ENCODE data around the gene ARID1B.

ARID1B gene

DNA sequence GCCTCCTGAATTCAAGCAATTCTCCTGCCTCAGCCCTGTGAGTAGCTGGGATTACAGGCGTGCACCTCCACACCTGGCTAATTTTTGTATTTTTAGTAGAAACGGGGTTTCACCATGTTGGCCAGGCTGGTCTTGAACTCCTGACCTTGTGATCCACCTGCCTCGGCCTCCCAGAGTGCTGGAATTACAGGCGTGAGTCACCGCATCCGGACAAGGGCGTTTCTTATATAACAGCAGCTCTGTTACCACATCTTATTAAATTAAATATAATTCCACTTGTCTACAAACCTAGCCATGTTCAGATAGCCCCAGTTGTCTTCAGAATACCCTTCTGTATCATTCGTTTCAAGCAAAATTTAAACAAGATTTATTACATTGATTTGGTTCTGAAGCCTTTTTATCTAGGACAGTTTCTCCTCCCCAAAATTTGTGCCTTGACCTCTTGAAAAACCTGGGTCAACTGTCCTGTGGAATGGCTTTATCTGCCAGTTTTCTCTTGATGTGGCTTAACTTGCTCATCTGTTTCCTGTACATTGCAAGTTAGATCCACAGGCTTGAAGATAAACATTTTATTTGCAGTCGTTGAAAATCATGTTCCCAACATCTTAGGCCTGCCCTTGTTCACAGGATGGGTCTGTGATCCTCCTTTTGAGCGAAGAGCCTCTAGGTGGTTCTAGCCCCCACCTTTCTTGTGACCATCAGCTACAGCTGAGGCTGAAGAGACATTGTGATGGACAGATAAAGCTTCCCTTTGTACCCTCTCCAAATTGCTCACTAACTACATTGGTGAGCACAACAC is 132.2 kb downstream of the ARID1B start:
- DNase-seq (ENCODE audit: low spot score), result no peak

DNA sequence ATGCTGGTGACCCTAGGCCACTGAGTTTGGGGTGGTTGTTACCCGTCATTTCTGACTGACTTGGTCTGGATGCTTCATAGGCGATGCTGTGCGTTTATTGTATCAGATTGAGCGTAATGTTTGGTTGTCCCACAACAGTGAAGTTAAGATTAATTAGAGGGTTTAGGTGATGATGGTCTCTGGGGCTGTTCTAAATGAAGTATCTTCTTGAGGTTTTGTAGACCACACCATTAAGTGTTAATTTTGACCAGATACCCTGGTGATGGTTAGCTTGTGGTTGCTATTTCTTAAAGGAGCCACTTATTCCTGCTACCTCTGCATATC is 132.8 kb downstream of the ARID1B start:
- no peak for DNase-seq (ENCODE audit: low spot score)

DNA sequence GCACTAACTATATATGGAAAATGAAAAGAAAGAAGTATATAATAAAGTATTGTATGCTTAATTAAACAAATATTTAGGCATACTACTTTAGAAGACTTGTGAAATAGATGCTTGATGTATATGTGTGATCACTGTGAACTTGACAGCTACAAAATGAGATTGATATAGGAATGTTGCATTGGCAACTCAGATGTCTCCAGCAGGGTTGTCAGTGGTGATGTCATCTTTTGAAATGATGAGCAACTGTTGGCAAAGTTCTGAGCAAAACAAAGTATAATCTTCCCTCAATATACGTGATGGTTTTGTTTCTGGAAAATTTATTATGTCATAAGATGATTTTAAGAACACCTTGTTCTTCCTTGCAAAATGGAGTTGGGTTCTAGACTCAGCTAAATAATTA is 133.8 kb downstream of the ARID1B start:
- DNase-seq (ENCODE audit: low spot score), result no peak

DNA sequence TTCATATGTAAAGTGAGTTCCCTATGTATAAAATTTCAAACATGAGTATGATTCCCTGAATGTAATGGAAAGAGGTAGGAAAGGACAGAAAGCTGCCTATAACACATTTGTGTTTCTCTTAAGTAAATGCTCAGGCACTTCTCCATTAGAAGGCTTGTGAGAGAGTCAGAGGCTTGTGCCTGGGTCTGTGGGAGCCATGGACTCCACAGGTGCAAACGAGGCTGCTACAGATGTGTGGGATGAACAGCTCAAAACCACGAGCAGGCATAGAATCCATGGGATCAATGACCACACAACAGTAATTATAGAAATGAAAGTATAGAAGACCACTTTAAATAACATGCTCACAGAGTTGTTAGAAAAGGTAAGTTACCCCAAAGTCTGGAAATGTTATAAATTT is 134.4 kb downstream of the ARID1B start:
- DNase-seq (ENCODE audit: low spot score), result no peak

DNA sequence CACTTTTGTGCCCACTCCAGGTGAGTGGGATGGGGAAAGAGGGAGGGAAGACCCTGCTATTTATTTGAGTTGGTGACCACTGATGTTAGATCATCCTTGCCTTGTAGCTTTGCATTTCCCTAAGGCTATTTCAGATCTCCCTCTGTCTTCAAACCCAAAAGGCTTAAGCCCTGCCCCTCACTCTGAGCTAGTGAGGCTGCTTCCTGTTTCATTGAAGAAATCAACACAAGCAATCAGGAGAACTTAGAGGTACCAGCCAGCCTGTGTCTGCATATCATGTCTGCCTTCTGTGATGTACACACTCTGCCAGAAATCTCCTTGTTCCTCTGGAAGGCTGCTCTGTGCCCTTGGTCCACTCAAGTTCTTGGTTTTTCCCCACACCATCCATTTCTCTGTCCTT is 135.3 kb downstream of the ARID1B start:
- no peak for DNase-seq (ENCODE audit: low spot score)

DNA sequence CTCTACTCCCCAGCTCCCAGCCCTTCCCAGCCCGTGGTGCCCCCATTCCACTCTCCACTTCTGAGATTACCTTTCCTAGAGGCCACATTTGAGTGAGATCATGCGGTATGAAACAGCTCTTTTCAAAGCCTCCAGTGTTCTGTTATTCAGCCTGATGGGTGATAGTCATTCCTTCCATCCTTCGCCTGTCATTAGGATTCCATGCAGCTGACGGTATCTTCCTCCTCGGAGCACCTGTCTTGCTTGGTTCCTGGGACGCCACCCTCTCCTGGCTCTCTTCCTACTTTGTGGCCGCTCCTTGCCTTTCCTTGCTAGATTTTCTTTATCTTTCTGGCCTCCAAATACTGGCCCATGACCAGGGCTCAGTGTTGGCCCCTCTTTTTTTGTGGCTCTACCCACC is 137.0 kb downstream of the ARID1B start:
- no peak for DNase-seq (ENCODE audit: low spot score)

DNA sequence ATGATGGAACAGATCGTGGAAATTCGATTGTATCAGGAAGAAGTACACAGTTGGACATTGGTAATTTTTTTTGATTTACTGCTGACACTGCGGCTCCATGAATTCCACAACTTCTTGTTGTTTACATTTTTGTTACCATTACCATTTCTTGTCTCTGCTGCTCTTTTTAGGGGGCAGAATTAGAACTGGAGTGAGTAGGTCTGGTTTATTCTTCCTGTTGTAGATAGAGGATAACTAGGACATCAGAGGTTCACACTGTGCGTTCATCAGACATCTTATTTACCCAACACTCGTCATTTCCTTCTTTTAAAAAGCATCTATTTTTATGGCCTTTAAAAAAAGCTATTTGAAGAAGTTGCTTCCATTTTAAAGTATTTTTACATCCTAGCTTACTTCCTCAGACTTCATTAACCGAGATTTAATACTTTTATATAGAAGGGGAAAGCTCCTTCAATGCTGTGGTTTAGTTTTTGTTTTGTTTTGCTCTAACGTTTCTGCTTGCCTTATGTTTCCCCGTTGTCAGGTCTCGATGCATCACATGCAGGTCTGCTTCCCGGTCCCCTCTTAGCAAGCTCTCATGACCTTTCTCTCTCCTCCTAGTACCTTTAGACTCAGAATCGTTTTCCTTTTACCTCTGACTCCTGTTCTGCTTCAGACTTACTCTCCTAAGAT is 139.1 kb downstream of the ARID1B start:
- DNase-seq (ENCODE audit: low spot score), result no peak

DNA sequence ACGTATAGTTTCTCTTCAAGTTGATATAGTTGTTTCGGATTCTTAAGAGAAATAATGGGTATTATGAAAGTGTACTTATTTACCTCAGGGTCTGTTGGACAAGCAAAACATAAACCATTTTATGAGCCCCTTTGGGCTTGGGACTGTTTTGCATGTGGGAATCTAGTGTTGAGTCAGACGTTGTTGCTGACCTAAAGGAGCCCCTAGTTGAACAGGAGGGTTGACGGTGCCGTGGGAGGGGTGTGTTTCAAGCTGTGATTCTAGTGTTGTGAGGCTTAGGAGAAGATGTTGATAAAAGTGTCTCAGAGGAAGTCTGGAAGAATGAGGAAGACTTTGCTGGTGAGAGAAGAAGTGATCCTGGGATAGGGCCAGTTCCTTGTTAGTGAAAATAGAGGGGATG is 140.0 kb downstream of the ARID1B start:
- DNase-seq (ENCODE audit: low spot score), result no peak

DNA sequence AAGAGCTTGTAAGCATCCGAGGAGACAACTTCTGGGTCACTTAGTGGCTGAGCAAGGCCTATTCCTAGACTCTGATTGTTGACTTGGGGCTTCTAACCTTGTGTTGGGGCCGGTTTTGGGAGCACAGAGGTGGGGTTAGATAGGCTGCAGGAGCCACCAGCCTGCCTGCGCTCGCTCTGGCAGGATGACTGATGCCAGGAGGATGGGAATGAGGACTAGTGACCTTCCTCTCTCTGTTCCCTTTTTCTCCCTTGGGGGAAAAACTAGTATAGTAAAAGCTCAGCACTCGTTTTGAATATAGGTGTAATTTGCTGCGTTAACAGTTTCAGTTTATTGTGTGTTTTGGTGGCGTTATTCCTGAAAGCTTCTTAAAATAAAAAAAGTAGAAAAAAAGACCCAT is 141.5 kb downstream of the ARID1B start:
- DNase-seq (ENCODE audit: low spot score), result no peak

DNA sequence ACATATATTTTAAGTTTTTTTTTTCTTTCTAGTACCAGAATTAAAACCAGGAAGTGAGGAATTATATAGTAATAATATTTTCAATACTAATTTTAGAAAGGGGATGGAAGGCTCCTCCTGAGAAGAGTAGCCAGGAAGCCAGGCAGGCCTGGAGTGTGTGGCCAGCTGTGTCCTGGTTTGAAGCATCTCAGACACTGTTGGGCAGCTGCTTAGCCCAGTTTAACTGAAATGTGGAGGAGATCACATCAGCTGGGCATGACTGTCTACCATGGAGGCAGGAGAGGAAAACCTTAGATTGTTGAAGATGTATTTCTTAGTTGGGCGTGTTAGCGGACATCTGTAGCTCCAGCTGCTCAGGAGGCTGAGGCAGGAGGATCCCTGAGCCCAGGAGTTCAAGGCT is 142.2 kb downstream of the ARID1B start:
- DNase-seq (ENCODE audit: low spot score), result no peak

DNA sequence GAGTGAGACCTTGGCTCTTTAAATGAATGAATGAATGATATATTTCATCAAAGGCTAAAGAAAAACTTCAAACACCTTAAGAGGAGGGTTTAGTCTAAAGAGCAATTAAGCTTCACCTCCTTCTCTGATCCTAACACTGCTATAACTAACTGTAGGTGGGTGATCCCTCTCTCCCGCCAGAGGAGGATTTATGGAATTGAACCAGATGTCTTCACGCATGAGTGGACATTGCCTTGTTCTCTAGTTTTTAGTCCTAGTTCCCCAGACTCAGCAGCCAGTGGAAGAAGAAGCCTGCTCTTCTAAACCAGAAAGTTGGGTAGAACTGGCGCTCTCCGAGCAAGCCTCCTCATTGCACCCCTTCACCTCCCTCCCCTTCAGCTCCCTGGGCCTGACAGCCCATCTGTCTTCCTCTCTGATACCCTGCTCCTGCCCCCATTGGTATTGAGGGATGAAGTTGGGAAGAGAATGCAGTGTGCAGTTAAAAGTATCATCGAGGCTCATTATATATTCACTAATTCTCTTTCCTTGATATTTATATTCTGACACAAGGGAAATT is 142.7 kb downstream of the ARID1B start:
- no peak for DNase-seq (ENCODE audit: low spot score)

DNA sequence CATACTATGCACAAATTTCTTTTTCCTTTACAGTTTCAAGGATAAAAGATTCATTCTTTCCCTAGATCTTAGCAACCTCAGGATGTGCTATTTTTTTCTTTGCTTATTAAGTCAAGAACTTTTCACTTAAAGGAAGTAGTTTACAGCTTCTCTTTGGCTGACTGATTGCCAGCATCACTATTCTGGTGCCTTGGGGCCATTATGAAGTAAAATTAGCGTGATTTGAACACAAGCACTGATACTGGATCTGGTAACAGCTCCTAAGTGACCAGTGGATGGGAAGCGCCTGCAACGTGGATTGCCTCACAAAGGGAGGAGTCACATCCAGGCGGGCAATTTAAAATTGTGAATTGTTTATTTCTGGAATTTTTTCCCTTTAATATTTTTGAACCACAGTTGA is 147.1 kb downstream of the ARID1B start:
- DNase-seq (ENCODE audit: low spot score), result no peak

DNA sequence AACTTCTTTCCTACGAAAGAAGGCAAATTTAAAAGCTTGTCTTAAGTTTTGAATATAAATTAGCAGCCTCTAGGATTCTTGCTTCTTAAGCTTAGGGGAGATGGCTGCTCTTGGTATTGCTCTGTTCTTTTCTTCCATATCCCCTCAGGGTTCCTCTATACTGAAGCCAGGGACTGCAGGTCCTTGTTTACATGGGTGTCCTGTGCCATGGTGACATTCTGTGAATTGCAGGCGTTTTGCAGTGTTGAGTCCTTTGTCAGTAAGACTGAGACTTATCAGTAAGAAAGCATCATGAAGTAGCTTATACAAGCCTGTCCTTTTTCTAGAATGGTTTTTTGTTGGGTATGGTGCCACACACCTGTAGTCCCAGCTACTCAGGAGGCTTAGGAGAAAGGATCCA is 147.8 kb downstream of the ARID1B start:
- no peak for DNase-seq (ENCODE audit: low spot score)

DNA sequence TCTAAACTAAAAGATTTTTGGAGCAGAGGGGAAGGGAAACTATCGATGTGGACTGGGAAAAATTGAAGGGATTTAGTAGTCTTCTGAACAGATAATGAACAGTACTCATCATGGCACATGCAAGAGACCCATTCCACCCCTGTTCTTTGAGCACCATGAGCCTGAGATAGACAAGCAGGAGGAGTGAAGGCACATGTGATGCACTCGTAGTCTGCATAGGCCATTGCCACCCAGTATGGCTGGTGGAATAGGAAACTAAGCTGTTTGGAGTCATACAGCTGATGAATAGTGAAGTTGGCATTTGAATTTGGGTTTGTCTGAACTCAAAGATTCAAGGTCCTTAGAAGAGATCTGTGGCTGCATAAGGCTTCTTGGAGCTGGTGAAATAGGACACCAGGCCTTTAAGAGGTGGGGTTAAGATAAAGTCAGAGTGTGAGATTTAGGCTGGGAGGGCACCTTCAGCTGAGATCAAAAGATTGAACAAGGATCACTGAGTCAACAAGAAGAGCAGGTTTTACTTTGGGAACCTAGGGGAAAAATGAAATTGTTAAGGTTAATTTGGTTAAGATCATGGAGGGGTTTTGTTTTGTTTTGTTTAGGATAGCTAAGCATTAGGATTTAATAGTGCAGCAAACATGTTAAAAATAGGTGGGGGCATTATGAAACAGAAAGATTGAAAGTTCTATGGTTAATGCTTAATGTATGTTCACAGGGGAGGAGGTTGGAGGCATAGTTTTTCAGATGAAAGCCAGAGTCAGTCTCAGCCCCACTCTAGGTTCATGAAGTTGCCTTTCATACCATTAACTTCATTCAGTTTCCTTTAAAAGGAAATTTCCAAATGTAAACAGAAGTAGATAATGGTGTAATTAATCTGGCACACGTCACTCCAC is 148.8 kb downstream of the ARID1B start:
- no peak for DNase-seq (ENCODE audit: low spot score)

DNA sequence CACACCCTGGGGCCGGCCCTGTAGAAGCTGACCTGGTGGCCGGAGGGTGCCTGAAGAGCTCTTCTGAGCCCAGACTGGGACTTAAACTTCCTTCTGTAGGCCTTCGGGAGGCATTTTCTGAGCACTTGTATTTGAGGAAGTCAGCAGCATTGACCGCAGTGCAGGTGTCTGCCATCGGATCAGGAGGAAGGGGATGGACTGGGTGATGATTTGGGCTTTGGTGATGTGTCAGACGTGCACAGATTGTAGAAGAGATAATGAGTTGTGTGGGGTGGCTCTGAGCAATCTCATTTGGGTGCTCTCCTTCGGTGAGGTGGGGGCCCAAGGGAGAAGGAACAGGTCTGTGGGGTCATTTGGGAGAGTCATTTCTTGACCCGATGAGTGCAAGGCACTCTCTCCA is 150.9 kb downstream of the ARID1B start:
- DNase-seq (ENCODE audit: low spot score), result no peak

DNA sequence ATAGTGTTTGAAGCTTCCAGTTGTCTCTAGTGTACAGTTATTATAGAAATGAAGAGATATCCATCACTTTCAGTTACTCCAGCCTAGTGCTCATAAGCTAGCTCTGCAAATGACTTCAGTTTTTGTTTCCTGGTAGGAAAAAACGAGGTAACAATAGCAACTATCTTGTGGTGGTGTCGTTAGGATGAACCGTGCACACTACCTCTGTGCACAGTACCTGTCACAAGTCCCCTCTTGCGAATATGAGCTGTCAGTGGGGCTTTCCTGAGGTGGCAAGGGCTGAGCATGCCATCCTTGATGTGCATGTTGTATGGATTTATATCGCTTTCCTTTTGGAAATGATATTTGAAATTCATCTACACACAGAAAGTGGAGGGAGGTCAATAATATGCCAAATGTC is 151.8 kb downstream of the ARID1B start:
- no peak for DNase-seq (ENCODE audit: low spot score)

DNA sequence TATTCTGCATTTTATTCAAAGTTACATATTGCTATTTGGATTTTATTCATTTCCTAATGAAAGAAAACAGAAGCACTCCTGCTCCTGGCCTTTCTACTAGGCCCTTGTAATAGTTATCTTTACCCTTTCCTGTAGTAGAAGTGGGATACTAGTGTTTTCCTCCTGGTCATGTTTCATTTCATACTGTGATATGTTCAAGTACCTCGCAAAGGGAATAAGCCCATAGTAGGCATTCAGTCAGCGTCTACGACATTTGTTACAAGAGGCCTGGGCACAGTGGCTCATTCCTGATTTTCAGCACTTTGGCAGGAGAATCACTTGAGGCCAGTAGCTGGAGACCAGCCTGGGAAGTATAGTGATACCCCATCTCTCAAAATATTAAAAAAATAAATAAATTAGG is 154.1 kb downstream of the ARID1B start:
- no peak for DNase-seq (ENCODE audit: low spot score)

DNA sequence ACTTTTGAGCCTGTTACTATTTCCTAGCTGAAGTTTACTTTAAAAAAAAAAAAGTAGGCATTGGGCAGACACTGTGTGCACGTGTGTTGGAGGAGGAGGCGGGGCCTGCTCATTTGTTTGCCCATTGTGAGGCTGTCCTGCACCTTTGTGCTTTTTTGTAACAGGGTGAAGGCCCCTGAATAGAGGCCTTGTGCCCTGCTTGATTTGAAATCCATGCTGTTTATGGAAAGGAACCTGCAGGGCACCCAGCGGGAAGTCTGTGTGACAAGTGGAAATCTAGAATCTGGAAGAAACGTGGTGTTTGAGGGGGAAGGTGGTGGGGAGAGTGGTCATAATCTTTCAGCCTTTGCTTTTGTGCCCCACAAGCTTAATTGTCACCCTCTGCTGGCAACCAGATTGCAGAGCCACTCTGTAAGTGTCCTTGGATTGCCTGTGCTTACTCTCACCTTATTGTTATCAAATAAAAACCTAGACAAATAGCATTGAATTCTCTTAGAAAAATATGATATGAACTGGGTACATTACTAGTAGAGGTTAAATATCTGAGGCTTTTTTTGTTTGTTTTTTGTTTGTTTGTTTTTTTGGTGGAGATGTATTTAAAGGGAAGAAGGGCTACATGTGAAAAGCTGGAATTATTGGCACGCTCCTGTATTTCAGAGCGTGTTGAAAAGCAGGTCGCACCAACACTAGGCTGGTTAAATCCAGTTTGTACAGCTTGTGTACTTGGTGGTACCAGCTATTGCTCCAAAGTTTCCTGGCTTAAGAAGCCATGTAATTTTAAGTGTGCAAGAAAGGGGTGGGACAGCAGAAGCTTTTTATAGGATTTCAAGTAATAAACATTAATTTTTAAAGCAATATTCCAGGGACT is 156.3 kb downstream of the ARID1B start:
- peak; percentile 67 for DNase-seq (ENCODE audit: low spot score)

DNA sequence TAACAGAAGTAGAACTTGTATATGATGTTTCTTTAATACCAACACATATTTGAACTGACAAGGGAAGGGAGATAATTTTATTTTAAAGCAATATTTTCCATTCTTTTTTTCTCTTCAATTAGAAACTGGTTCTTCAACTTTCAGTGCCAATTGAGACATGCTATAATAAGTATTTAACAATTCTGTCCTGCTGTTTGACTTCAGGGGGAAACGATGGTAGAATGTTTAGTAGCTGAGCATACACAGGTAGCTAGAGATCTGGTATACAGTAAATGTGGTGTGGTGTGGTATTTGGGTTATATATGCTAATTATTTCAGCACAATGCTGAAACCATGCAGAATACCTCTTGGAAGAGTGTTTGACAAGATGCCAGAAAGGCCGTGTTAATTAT is 156.9 kb downstream of the ARID1B start:
- no peak for DNase-seq (ENCODE audit: low spot score)

DNA sequence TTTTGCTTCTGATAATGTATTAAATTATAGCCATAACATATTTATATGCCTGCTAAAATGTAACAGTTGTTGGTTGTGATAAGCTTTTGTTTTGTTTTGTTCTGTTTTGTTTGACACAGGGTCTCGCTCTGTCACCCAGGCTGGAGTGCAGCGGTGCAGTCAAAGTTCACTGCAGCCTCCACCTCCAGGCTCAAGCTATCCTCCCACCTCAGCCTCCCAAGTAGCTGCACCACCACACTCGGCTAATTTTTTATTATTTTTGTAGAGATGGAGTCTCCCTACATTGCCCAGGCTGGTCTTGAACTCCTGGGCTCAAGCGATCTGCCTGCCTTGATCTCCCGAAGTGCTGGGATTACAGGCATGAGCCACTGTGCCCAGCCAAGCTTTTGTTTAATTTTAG is 157.8 kb downstream of the ARID1B start:
- DNase-seq (ENCODE audit: low spot score), result no peak

DNA sequence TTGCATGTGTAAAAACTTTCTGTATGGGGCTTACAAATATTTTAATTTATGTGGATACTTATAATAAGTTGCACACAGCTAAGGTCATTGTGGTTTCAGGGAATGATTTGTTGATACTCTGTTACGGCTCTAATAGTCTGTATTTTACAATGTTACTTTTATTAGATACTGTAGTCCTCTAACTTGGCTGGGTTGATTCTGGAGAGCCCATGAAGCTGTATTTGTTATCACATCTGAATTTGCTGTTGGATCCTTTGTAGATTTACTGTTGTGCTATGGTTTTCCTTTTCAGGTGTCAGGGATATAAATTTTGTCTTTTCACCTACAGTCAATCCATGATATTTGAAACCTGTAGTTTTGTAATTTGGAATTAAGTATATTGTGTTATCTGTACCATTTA is 161.0 kb downstream of the ARID1B start:
- no peak for DNase-seq (ENCODE audit: low spot score)

DNA sequence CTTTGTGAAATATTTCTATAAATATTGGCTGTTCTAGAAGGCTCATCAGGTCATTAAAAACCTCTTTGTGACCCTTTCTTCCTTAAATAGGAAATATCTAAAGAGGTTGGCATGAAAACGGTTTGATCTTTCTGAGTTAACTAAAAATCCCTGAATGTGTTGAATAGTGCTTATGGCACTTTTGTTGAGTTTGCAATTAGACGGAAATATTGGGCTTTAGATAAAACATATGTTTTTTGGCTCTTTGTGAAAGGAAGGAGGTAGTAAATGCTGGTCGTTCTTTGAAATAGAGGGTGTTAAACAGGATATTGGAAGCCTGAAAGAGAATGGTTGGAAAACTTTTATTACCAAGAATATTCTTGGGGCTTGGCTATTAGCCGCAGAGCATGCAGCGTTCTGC is 163.0 kb downstream of the ARID1B start:
- DNase-seq (ENCODE audit: low spot score), result no peak

Measured in ecto neural progenitor cell (in vitro differentiated cells).